Measurements from ENCODE around the gene CHMP1A. TPM values are rescaled to one million over a fixed set of nuclear protein-coding genes. Genes with fewer than 3 reads are reported as not detected.
"Not testable (repeated sequence)": the region's sequence is repeated elsewhere in the genome, so short reads cannot be mapped to it uniquely, and the experiment has no call there.

Gene CHMP1A
- 119 and 120 TPM in 2 replicates for polyA plus RNA-seq (2014; cell fraction: cytosol; rRNA removed)
- polyA plus RNA-seq (2014; cell fraction: nucleus; rRNA removed), result 140 and 162 TPM in 2 replicates

DNA sequence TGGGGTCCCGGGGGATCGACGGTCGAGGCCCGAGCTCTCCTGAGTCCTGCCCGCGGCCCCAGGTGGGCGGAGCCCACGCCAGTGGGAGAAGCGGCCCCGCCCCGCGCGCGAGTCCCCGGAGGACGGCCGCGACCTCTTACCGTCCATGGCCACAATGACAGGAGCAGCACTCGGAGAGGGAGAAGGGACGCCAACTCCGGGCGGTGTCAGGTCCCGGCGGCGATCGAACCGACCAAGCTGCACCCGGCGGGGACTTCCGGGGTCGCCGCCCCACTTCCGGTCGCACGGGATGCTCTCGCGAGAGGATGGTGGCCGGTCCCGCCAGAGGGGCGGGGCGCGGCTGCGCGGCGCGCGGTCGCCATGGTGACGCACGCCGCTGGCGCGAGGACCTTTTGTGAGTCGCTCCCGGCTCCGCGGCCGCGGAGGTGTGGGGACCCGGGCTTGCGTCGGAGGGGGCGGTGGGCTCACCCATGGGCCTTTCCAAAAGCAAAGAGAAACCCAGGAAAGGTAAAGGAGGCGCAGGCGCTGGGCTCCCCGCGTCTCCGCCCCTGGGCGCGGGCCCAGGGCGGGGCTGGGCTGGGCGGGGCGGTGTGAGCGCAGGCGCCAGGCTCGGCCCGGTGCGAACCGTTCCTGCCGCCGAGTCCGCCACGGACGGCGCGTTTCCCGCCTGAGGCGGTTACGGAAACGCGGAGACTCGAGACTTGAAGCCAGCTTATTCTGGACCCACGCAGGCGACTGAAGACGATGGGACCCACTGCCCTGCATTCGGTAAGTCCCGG is at the start of gene CHMP1A, which contains the start of gene SPATA33:
TSS of gene CHMP1A (minus strand) at position 267 of the 779 bp plus-strand sequence. CDS start at position 147, 120 bp downstream.
TSS of gene SPATA33 (plus strand) at position 395 of the 779 bp plus-strand sequence. CDS start at position 471, 76 bp downstream.
- DNase-seq (ENCODE audit: low spot score), result peak; percentile 90

- DNase-seq (ENCODE audit: low spot score), result no peak
Observed at GRCh38 chr16:89706518-89707260, 49.2 kb upstream of the CHMP1A start.

GRCh38 chr16:89705006-89705405 is 47.5 kb upstream of the CHMP1A start:
- no peak for DNase-seq (ENCODE audit: low spot score)

- no peak for DNase-seq (ENCODE audit: low spot score)
Observed at GRCh38 chr16:89704281-89704680, 46.8 kb upstream of the CHMP1A start.

DNA sequence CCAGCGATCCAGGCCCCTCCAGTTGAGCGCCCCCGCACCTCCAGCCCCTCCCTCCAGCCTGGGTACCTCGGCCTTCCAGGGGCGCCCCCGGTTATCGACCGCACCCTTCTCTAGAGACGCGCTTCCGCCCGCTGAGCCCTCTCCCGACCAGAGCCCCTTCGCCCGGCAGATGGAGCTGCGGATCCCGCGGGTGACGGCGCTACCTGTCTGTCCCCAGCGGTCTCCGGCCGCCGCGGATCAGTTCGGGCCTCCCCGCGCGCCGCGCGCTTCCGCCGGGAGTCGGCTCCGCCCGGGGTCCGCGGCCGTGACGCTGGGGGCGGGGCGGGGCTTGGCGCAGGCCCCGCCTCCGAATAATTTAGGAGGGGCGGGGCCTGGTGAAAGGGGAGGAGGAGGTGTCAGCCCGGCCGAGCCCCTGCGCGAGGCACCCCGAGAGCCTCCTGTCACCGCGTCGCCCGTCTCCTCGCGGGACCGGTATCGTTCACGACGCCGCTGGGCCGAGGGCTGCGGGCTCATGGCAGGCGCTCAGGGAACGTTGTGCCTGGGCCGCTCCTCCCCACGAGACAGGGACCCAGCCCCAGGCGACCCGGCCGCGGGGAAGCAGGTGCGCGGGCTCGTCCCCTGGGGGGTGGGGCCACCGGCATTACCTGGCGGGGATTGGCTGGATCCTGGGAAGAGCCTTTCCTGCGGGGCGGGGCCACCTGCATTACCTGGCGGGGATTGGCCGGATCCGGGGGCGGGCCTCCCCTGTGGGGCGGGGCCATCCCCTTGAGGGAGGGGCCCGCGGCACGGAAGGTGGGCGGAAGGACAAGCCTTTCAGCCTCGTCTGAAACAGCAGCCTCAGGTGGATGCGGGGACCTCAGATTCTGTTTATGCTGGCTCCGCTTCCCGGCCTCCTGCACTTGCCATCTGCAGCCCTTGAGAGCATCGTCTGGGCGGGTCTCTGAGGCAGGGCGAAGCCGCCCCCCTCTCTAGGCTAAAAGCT is 44.2 kb upstream of the CHMP1A start, which contains the start of gene SPATA2L:
TSS of gene SPATA2L (minus strand) at position 281 of the 982 bp plus-strand sequence. CDS start 473 bp downstream, outside the sequence.
- peak; percentile 97 for DNase-seq (ENCODE audit: low spot score)

DNA sequence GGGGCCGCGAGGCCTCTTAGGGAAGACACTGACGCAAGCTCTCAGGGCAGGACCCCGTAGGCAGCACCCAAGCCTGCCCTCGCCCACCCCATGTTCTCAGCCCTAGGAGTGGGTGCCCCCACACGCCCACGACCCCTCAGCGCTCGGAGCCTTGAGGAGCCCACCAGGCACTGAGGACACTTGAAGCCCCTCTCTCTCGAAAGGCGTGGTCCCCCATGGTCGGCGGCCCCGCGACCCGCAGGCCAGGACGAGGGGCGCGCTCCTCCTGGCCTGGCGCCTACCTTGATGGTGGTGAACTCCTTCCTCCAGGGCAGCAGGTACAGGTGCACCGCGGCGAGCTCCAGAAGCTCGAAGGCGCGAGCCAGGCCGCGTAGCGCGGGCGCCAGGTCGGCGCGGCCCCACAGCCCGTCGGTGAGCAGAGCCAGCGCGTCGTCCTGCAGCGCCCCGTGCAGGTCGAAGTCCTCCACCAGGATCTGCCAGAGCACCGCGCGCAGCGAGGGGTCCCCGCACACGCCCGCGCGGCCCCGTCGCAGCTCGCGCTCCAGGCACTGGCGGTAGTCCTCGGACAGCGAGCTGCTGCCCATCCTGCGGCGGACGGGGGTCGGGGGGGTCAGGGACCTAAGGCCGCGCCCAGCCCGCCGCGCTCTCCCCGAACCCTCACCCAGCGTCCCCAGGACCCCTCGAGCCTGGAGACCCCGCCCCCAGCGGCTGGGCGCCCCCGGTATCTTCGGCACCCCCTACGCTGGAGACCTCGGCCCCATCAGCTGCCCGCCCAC is 43.3 kb upstream of the CHMP1A start:
- DNase-seq (ENCODE audit: low spot score), result peak; percentile 47

GRCh38 chr16:89700100-89700648 is 42.7 kb upstream of the CHMP1A start:
- peak; percentile 99 for DNase-seq (ENCODE audit: low spot score)

GRCh38 chr16:89699629-89700099 is 42.2 kb upstream of the CHMP1A start:
- DNase-seq (ENCODE audit: low spot score), result not testable (repeated sequence)

- not testable (repeated sequence) for DNase-seq (ENCODE audit: low spot score)
Observed at GRCh38 chr16:89698717-89699116, 41.2 kb upstream of the CHMP1A start.

- DNase-seq (ENCODE audit: low spot score), result peak; percentile 18
Observed at GRCh38 chr16:89697616-89698331, 40.3 kb upstream of the CHMP1A start.

DNA sequence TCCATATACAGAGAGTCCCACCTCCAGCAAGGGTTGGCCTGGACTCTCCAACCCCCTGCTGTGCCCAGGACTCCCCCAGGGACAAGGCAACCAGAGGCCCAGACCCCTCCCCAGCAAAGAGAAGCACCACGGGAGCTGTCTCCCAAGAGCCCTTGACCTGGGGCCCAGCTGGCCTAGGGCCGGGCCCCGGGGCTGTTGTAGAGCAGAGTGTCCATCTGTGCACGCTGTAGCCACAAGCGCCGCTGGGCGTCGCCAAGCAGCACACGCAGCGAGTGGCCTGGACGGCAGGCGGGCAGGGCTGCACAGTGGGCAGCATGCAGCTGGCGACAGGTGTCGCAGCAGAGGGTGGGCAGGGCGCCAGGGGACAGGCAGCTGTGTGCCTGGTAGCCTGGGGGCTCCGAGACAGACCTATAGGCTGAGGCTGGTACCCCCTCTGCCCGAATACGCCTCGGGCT is 39.7 kb upstream of the CHMP1A start:
- DNase-seq (ENCODE audit: low spot score), result peak; percentile 23

DNA sequence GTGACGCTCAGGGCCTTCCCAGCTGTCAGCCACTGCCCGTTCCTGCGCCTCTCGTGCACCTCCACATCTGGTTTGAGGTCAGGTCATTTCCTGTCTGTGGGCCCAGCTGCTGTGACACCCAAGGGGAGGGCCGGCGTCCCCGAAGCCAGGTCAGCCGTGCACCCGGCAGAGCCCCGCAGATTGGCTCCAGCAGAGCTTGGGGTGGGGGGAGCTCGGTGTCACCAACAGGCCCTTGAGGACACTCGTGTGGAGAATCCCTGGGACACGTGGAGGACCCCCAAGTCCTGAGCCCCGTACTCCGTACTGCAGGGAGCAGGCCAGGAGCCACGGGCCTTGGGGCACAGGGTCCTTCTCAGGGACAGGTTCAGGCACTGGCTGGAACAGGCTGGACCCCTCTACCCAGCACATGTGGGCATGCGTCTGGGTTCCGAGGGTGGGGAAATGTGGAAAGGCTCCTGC is 39.2 kb upstream of the CHMP1A start:
- no peak for DNase-seq (ENCODE audit: low spot score)

DNA sequence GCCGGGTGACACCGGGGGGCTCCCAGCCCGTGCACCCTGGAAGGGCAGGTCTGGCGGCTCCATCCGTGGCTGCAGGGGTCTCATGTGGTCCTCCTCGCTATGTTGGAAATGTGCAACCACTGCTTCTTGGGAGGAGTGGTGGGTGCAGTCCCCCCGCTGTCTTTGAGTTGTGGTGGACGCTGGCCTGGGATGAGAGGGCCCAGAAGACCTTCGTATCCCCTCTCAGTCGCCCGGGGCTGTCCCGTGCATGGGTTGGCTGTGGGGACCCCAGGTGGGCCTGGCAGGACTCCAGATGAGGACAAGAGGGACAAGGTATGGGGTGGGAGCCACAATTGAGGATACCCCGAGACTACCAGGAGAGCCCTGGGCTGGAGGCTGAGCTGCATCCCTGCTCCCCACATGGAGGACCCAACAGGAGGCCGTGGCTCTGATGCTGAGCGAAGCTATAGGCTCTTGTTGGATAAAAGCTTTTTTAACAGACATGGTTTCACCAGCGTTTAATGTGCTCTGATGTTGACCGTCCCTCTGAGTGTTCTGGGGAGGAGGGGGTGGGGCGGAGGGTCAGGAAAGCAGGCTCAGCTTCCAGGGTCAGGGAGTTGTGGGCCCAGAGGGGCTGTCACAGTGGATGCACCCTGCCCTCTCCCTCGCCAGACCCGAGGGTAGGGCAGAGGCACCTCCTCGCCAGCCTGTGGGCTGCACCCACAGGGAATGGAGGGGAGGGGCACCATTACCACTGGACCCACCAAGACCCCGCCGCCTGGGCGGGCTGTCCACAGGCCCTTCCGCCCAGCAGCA is 38.6 kb upstream of the CHMP1A start:
- DNase-seq (ENCODE audit: low spot score), result no peak

GRCh38 chr16:89695086-89695874 is 37.8 kb upstream of the CHMP1A start:
- DNase-seq (ENCODE audit: low spot score), result no peak

DNA sequence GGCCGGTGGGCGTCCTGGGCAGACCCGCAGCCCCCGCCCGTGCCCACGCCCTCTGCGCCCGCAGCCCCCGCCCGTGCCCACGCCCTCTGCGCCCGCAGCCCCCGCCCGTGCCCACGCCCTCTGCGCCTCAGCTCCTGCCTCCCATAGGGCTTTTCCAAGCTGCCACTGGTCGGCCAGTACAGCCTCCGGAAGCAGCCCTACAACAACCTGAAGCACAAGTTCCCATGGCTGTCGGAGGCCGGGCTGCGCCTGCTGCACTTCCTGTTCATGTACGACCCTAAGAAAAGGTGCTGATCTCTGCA is 37.2 kb upstream of the CHMP1A start:
- not testable (repeated sequence) for DNase-seq (ENCODE audit: low spot score)

DNA sequence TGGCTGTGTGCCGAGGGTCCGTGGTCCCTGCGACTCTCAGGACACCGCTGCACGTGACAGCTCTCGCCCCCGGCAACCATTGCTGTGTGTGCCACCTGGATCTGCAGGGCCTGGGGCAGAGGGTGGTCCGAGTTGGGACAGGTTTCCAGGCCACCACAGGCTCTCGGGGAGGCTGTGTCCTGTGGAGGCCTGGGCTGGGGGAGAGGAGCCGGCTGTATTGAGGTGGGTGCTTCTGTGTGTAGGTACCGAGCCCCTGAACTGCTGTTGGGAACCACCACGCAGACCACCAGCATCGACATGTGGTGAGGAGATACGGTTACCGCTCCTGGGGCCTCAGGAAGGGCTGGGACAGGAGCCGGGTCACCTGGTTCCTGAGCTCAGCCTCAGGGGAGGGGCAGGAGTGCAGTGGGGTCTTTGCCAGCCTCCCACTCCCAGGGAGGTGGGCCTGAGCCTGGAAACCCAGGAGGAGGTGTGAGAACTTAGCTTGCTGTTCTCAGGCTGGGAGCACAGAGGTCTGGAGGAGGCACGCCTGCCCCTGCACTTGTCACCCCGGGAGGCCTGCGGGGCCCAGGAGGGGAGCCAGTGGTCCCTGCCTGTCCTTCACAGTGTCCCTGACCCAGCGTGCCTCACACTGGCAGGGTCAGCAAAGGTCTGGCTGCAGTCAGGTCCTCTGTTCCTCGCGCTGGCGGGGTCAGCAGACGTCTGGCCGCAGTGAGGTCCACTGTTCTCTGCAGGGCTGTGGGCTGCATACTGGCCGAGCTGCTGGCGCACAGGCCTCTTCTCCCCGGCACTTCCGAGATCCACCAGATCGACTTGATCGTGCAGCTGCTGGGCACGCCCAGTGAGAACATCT is 36.6 kb upstream of the CHMP1A start:
- DNase-seq (ENCODE audit: low spot score), result no peak
